Measurements from ENCODE around the gene RAB40AL. TPM values are rescaled to one million over a fixed set of nuclear protein-coding genes. Genes with fewer than 3 reads are reported as not detected.

RAB40AL gene
- total RNA-seq, 1 donor from 2014 or later: 2.3 TPM

GRCh38 chrX:102975016-102975415 lies 37.9 kb downstream of the RAB40AL start:
- Mint-ChIP-seq H3K4me3 (no peak overlapping the region), H3K27me3 (ENCODE audit: low read depth) (no peaks in the 10 kb centered on the region), H3K36me3 (no peaks in the 10 kb centered on the region), H3K4me1 (no peaks in the 10 kb centered on the region), H3K27ac (no peak overlapping the region), H3K9me3 (peaks cover 56% of the 10 kb centered on the region)
- DNase-seq (ENCODE audit: low spot score in 2 of 2, unreplicated experiment in 2 of 2): no peak
- TF ChIP-seq CTCF (IDR thresholded peaks at IDR 0.05; ENCODE audit: unreplicated experiment): no peak

GRCh38 chrX:102976286-102976685 lies 39.2 kb downstream of the RAB40AL start:
- Mint-ChIP-seq H3K9me3 (peaks cover 44% of the 10 kb centered on the region), H3K27me3 (ENCODE audit: low read depth) (no peaks in the 10 kb centered on the region), H3K27ac (no peak overlapping the region), H3K4me1 (no peaks in the 10 kb centered on the region), H3K4me3 (no peak overlapping the region), H3K36me3 (no peaks in the 10 kb centered on the region)
- TF ChIP-seq CTCF (IDR thresholded peaks at IDR 0.05; ENCODE audit: unreplicated experiment): no peak
- DNase-seq (ENCODE audit: low spot score in 2 of 2, unreplicated experiment in 2 of 2): no peak

GRCh38 chrX:102976793-102977495 lies 39.9 kb downstream of the RAB40AL start:
- H3K4me3 Mint-ChIP-seq: no peak overlapping the region
- H3K36me3 Mint-ChIP-seq: no peaks in the 10 kb centered on the region
- no peak overlapping the region for H3K27ac Mint-ChIP-seq
- H3K9me3 Mint-ChIP-seq: peaks cover 37% of the 10 kb centered on the region
- DNase-seq (ENCODE audit: low spot score in 2 of 2, unreplicated experiment in 2 of 2): no peak
- H3K27me3 Mint-ChIP-seq (ENCODE audit: low read depth): no peaks in the 10 kb centered on the region
- no peaks in the 10 kb centered on the region for H3K4me1 Mint-ChIP-seq
- no peak for TF ChIP-seq CTCF (IDR thresholded peaks at IDR 0.05; ENCODE audit: unreplicated experiment)

GRCh38 chrX:102978594-102978993 lies 41.5 kb downstream of the RAB40AL start:
- H3K9me3 Mint-ChIP-seq: peaks cover 30% of the 10 kb centered on the region
- H3K27me3 Mint-ChIP-seq (ENCODE audit: low read depth): no peaks in the 10 kb centered on the region
- H3K27ac Mint-ChIP-seq: no peak overlapping the region
- no peaks in the 10 kb centered on the region for H3K4me1 Mint-ChIP-seq
- no peaks in the 10 kb centered on the region for H3K36me3 Mint-ChIP-seq
- no peak for DNase-seq (ENCODE audit: low spot score in 2 of 2, unreplicated experiment in 2 of 2)
- TF ChIP-seq CTCF (IDR thresholded peaks at IDR 0.05; ENCODE audit: unreplicated experiment): no peak
- H3K4me3 Mint-ChIP-seq: no peak overlapping the region

GRCh38 chrX:102979536-102979935 lies 42.5 kb downstream of the RAB40AL start:
- no peak for DNase-seq (ENCODE audit: low spot score in 2 of 2, unreplicated experiment in 2 of 2)
- Mint-ChIP-seq H3K9me3 (peaks cover 22% of the 10 kb centered on the region), H3K4me3 (no peak overlapping the region), H3K4me1 (no peaks in the 10 kb centered on the region), H3K36me3 (no peaks in the 10 kb centered on the region), H3K27me3 (ENCODE audit: low read depth) (no peaks in the 10 kb centered on the region), H3K27ac (no peak overlapping the region)
- no peak for TF ChIP-seq CTCF (IDR thresholded peaks at IDR 0.05; ENCODE audit: unreplicated experiment)

Data from mesothelial cell of epicardium (in vitro differentiated cells).